Neural cell (in vitro differentiated cells): ENCODE measurements around the gene SERTAD2. TPM values are rescaled to one million over a fixed set of nuclear protein-coding genes. Genes with fewer than 3 reads are reported as not detected.

Experiments
- H2AFZ ChIP-seq: fragments of 200-600, 300-800 bp; sonication (generic), shearing (Covaris generic); 2 replicates; pipeline ENCODE4 v1.6.0; 2014; ENCODE audit warnings: low read depth, mild to moderate bottlenecking, antibody characterized with exemption, low read length, moderate library complexity
- H3F3A ChIP-seq: fragments of 200-600 bp; shearing (Covaris generic); 2 replicates; pipeline ENCODE4 v1.6.1; 2016; ENCODE audit warnings: mild to moderate bottlenecking, moderate library complexity, mixed read lengths, antibody characterized with exemption, low read length; ENCODE audit not compliant: insufficient read depth, poor library complexity, severe bottlenecking
- H3K27ac ChIP-seq: fragments of 200-600, 300-800 bp; sonication (generic), shearing (Covaris generic); 2 replicates; pipeline ENCODE4 v1.5.1; 2014; ENCODE audit warnings: mild to moderate bottlenecking, low read length, moderate library complexity
- H3K27me3 ChIP-seq: fragments of 300-800, 200-600 bp; sonication (generic), shearing (Covaris generic); 2 replicates; pipeline ENCODE4 v1.6.0; 2014; ENCODE audit warnings: mild to moderate bottlenecking, low read depth, low read length, moderate library complexity; ENCODE audit not compliant: insufficient read depth
- H3K36me3 ChIP-seq: fragments of 300-800, 200-600 bp; sonication (generic), shearing (Covaris generic); 2 replicates; pipeline ENCODE4 v1.5.1; 2014; ENCODE audit warnings: mild to moderate bottlenecking, antibody characterized with exemption, low read length, moderate library complexity; ENCODE audit not compliant: insufficient read depth
- H3K4me2 ChIP-seq: fragments of 300-800, 200-600 bp; sonication (generic), shearing (Covaris generic); 2 replicates; pipeline ENCODE4 v1.6.0; 2014; ENCODE audit warnings: mild to moderate bottlenecking, low read length
- H3K4me3 ChIP-seq: fragments of 300-800, 200-600 bp; sonication (generic), shearing (Covaris generic); 2 replicates; pipeline ENCODE4 v1.5.1; 2014; ENCODE audit warnings: mild to moderate bottlenecking, low read length, moderate library complexity
- H3K79me2 ChIP-seq: fragments of 200-600 bp; shearing (Covaris generic); replicated peaks from 2 replicates; pipeline ENCODE4 v1.6.0; 2014; ENCODE audit warnings: mild to moderate bottlenecking, low read length, moderate library complexity; ENCODE audit not compliant: insufficient read depth
- H3K9ac ChIP-seq: fragments of 300-800, 200-600 bp; sonication (generic), shearing (Covaris generic); 2 replicates; pipeline ENCODE4 v1.6.1; 2016; ENCODE audit warnings: mild to moderate bottlenecking, low read length, mixed read lengths
- H3K9me2 ChIP-seq: fragments of 200-600 bp; shearing (Covaris generic); 2 replicates; pipeline ENCODE4 v1.6.1; 2016; ENCODE audit warnings: mild to moderate bottlenecking, low read length, mixed read lengths; ENCODE audit not compliant: insufficient read depth
- H3K9me3 ChIP-seq: fragments of 200-600, 300-800 bp; sonication (generic), shearing (Covaris generic); 2 replicates; pipeline ENCODE4 v1.6.1; 2016; ENCODE audit warnings: mild to moderate bottlenecking, mixed run types, low read length, moderate library complexity, mixed read lengths
- H4K20me1 ChIP-seq: fragments of 200-600 bp; shearing (Covaris generic); 2 replicates; pipeline ENCODE4 v1.6.1; 2016; ENCODE audit warnings: mild to moderate bottlenecking, mixed run types; ENCODE audit not compliant: insufficient read depth
- CTCF ChIP-seq: fragments of 450-650 bp; IDR thresholded peaks from 2 replicates; pipeline ENCODE4 v1.5.1; 2014; ENCODE audit warnings: antibody characterized with exemption, mild to moderate bottlenecking, moderate library complexity; ENCODE audit not compliant: poor library complexity, severe bottlenecking
- EP300 ChIP-seq: fragments of 450-650 bp; conservative IDR thresholded peaks from 2 replicates; pipeline ENCODE4 v1.6.1; 2014; ENCODE audit warnings: antibody characterized with exemption, mild to moderate bottlenecking, moderate library complexity; ENCODE audit not compliant: poor library complexity, severe bottlenecking
- EZH2 ChIP-seq: fragments of 200-600, 300-800 bp; shearing (Covaris generic), sonication (generic); IDR thresholded peaks from 2 replicates; pipeline ENCODE4 v1.6.1; 2014; ENCODE audit warnings: antibody characterized with exemption, low read length, borderline replicate concordance, mild to moderate bottlenecking; ENCODE audit not compliant: insufficient read depth, poor library complexity, severe bottlenecking
- MXI1 ChIP-seq: fragments of 450-650 bp; conservative IDR thresholded peaks from 2 replicates; pipeline ENCODE4 v1.6.1; 2014; ENCODE audit warnings: antibody characterized with exemption, mild to moderate bottlenecking; ENCODE audit not compliant: poor library complexity, severe bottlenecking
- POLR2AphosphoS5 ChIP-seq: IDR thresholded peaks from 2 replicates; pipeline ENCODE4 v1.6.1; 2012
- RAD21 ChIP-seq: fragments of 450-650 bp; conservative IDR thresholded peaks from 2 replicates; pipeline ENCODE4 v1.6.1; 2014; ENCODE audit warnings: antibody characterized with exemption, mild to moderate bottlenecking, moderate library complexity
- REST ChIP-seq: IDR thresholded peaks from 2 replicates; pipeline ENCODE4 v1.6.1; 2012; ENCODE audit warnings: borderline replicate concordance
- SMC3 ChIP-seq: fragments of 450-650 bp; conservative IDR thresholded peaks from 2 replicates; pipeline ENCODE4 v1.6.1; 2014; ENCODE audit warnings: antibody characterized with exemption, mild to moderate bottlenecking, moderate library complexity; ENCODE audit not compliant: poor library complexity
- TAF1 ChIP-seq: IDR thresholded peaks from 2 replicates; pipeline ENCODE4 v1.6.1; 2012; ENCODE audit warnings: low read depth
- polyA plus RNA-seq: library from polyadenylated mRNA; depleted of rRNA; stranded (reverse); fragments of >200 nt; gene quantifications from 2 replicates; pipeline ENCODE4 v1.2.3, GENCODE V29; 2014

SERTAD2 gene
- polyA plus RNA-seq, 1 donor from 2014 or later = 4.7 TPM

GRCh38 chr2:64615192-64615763, 38.4 kb downstream of the SERTAD2 start:
- Histone ChIP-seq H3K9me2 (no peaks in the 10 kb centered on the region), H3K27me3 (no peaks in the 10 kb centered on the region), H3K79me2 (no peaks in the 10 kb centered on the region), H3K36me3 (no peaks in the 10 kb centered on the region), H3K9ac (no peak overlapping the region), H3K9me3 (no peaks in the 10 kb centered on the region), H3K27ac (no peak overlapping the region), H2AFZ (no peak overlapping the region), H3K4me2 (no peak overlapping the region), H4K20me1 (no peaks in the 10 kb centered on the region), H3F3A (no peaks in the 10 kb centered on the region), H3K4me3 (no peak overlapping the region)
- TF ChIP-seq RAD21 (no peak), MXI1 (no peak), TAF1 (no peak), REST (no peak), SMC3 (no peak), POLR2AphosphoS5 (no peak), CTCF (no peak), EZH2 (no peak), EP300 (no peak)

GRCh38 chr2:64613276-64613675, 40.4 kb downstream of the SERTAD2 start:
- TF ChIP-seq TAF1 = no peak
- TF ChIP-seq RAD21 = no peak
- TF ChIP-seq MXI1 = no peak
- TF ChIP-seq POLR2AphosphoS5 = no peak
- no peak for TF ChIP-seq REST
- no peak for TF ChIP-seq CTCF
- TF ChIP-seq SMC3 = no peak
- no peak for TF ChIP-seq EP300
- TF ChIP-seq EZH2 = no peak
- Histone ChIP-seq H3K4me2 (no peak overlapping the region), H4K20me1 (no peaks in the 10 kb centered on the region), H3F3A (no peaks in the 10 kb centered on the region), H3K79me2 (no peaks in the 10 kb centered on the region), H3K27me3 (no peaks in the 10 kb centered on the region), H3K4me3 (no peak overlapping the region), H3K9me2 (no peaks in the 10 kb centered on the region), H3K9me3 (no peaks in the 10 kb centered on the region), H2AFZ (no peak overlapping the region), H3K9ac (no peak overlapping the region), H3K27ac (no peak overlapping the region), H3K36me3 (no peaks in the 10 kb centered on the region)
